DND-41 (cell line): ENCODE data around the gene FHIT.

Source experiments
- CTCF ChIP-seq: IDR thresholded peaks from 2 replicates; pipeline ENCODE4 v1.5.1; 2012; ENCODE audit warnings: borderline replicate concordance, low read length, moderate library complexity, mild to moderate bottlenecking; ENCODE audit not compliant: poor library complexity, severe bottlenecking; ENCODE audit errors: extremely low read depth
- EZH2 ChIP-seq: IDR thresholded peaks from 3 replicates; pipeline ENCODE4 v1.6.1; 2012; ENCODE audit warnings: borderline replicate concordance, low read depth, mild to moderate bottlenecking, moderate library complexity, low read length, inconsistent platforms; ENCODE audit not compliant: severe bottlenecking

GRCh38 chr3:61236556-61236955, 14.7 kb downstream of the FHIT start:
- TF ChIP-seq CTCF (no peak), EZH2 (no peak)
